GM20000 (cell line): ENCODE results near the gene UVRAG.

Experiments
- DNase-seq: peaks from one replicate; pipeline ENCODE4 v3.0.0; 2012; ENCODE audit warnings: low spot score
- TF ChIP-seq, protein P1 (sequence below): IDR thresholded peaks from 2 replicates; pipeline ENCODE4 v1.5.1; 2012; ENCODE audit warnings: mild to moderate bottlenecking, control low read depth; ENCODE audit errors: extremely low read depth, missing control alignments

Gene UVRAG

DNA sequence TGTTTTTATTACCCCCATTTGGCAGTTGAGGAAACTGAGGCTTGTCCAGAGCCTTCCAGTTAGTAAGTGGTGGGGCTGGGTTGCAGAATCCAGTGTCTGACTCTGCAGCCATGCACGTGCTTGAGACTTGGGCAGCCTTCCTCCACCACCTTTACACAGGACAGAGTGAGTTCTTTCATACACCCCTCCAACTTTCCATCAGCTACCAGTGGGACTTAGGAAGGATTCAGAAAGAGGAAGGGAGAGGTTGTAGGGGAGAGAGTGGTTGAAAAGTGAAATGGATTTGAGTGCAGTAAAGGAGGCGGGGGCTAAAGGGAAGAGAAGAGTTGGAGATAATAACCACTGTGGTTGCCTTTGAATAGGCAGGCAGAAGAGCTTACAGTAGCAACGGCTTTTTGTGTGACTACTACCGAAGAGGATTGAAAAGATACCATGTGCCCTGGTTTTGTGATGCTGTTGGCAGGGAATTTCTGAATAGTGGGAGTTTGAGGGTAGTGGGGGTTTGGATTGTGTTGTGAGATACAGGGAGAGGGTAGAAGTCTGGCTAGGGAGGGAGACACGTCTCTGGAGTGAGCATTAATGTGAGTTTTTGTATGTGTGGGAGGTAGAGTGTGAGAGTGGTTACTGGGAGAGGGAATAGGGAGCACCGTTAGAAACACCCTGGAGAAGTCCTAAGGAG lies 1.7 kb downstream of the UVRAG start:
- DNase-seq = no peak

DNA sequence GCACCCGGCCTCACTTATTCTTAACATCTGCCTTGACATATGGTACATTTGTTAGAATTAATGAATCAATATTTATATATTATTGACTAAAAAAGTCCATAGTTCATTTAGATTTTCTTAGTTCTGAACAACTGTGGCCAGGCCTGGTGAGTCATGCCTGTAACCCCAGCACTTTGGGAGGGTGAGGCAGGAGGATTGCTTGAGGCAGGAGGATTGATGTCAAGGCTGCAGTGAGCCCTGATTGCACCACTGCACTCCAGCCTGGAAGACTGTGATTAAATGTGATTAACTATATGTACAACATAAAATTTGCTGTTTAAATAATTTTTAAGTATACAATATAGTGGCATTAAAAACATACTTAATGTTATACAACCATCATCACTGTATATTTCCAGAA lies 5.6 kb downstream of the UVRAG start:
- TF ChIP-seq, protein P1, sequence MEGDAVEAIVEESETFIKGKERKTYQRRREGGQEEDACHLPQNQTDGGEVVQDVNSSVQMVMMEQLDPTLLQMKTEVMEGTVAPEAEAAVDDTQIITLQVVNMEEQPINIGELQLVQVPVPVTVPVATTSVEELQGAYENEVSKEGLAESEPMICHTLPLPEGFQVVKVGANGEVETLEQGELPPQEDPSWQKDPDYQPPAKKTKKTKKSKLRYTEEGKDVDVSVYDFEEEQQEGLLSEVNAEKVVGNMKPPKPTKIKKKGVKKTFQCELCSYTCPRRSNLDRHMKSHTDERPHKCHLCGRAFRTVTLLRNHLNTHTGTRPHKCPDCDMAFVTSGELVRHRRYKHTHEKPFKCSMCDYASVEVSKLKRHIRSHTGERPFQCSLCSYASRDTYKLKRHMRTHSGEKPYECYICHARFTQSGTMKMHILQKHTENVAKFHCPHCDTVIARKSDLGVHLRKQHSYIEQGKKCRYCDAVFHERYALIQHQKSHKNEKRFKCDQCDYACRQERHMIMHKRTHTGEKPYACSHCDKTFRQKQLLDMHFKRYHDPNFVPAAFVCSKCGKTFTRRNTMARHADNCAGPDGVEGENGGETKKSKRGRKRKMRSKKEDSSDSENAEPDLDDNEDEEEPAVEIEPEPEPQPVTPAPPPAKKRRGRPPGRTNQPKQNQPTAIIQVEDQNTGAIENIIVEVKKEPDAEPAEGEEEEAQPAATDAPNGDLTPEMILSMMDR = no peak
- no peak for DNase-seq

More for the DNA sequence above, 1.7 kb downstream of the UVRAG start:
- TF ChIP-seq, protein P1 = no peak

DNA sequence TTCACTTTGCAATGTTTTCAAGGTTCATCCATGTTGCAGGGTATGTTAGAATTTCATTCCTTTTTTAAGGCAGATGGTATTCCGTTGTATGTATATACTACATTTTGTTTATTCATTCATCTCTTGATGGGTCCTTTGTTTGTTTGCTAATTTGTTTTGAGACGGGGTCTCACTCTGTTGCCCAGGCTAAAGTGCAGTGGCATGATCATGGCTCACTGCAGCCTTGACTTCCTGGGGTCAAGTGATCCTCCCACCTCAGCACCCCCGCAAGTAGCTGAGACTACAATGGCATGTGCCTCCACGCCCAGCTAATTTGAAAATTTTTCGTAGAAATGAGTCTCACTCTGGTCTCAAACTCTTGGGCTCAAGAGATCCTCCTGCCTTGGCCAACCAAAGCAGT lies 6.2 kb downstream of the UVRAG start:
- DNase-seq = no peak
- TF ChIP-seq, protein P1 = no peak

DNA sequence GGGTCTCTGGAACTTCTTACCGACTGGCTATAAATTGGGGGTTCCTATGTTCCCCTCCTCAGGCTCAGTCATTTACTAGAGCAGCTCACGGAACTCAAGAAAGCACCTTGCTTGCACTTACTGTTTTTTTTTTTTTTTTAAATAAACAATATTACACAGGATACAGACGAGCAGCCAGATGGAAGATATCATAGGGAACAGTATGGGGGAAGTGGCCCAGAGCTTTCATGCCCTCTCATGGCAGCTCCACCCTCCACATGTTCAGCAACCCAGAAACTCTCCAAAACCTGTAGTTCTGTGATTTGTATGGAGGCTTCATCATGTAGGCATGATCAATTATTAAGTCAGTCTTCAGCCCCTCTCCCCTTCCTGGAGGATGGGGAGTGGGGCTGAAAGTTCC lies 7.5 kb downstream of the UVRAG start:
- no peak for DNase-seq
- TF ChIP-seq, protein P1 = no peak

DNA sequence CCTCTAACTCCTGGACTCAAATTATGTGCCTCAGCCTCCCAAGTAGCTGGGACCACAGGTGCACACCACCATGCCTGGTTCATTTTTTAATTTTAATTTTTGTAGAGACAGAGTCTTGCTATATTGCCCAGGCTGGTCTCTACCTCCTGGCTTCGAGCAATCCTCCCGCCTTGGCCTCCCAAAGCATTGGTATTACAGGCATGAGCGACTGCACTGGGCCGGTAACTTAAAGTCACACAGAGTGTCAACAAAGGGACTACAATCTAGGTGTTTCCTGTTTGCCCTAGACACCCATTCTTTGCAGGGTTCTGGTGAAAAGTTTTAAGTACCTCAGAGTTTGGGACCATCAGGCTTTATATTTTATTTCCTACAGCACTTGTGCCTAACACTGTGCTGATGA lies 8.4 kb downstream of the UVRAG start:
- no peak for DNase-seq
- TF ChIP-seq, protein P1 = no peak

DNA sequence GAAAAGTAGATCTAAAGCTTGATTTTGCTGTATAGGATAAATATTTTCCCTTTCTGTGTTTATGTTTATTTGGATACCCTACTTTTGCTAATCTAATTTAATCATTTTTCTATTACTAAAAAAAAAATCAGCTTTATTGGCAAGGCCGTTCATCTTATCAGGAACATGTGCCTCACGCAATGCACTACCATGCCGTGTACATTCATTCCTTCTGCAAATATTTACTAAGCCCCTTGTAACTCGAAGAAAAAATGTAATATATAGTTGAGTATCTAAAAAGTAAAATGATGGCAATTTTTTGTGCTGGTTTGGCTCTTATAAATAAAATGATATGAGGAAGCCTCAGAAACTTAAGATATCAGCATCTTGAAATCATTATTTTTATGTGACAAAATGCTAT lies 8.9 kb downstream of the UVRAG start:
- TF ChIP-seq, protein P1 = no peak
- DNase-seq = no peak

DNA sequence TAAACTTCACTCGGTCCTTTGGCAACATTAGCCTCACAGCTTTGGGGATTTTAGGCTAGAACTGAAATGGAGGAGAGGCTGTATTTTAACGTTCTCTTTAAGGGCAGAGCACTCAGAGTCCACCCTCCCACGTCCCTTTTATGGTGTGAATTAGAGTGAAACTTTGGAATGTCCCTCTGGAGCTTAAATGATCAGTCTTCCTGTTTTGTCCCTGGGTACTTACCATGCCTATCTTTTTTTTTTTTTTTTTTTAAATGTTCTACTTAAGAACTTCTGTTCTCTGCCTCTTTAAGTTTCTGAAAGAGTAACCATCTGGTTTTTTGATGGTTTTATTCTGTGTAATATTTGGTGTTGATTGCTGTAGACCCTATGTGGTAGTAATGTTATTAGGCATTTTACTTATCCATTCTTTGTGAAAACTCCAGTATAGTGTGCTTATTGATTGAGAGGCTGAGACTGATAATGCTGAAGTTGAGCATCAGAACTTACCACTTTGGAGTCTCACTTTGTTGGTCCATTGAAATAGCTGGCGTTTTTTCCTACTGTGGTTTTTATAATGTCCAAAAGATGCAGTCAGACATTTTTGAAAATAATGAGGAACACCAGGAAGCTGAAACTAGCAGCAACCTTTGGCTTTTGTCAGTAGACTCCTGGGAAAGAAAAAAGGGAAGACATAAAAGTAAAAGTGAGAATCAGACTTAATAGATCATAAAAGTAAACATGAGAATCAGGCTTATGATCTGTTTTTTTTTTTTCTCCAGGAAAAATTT lies 11.6 kb downstream of the UVRAG start:
- TF ChIP-seq, protein P1 = no peak
- no peak for DNase-seq
